ENCODE measurements around the gene PTGER1.
"Not testable (repeated sequence)": the region's sequence is repeated elsewhere in the genome, so short reads cannot be mapped to it uniquely, and the experiment has no call there.

PTGER1 gene

GRCh38 chr19:14475251-14476073 is at the start of gene PTGER1:
Gene PTGER1 (minus strand): TSS chr19:14475354. CDS start chr19:14474320, 1,034 bp downstream.
- DNase-seq (ENCODE audit: low read depth) = peak; percentile 62

GRCh38 chr19:14520543-14520942 is 45.4 kb upstream of the PTGER1 start:
- no peak for DNase-seq (ENCODE audit: low read depth)

- DNase-seq (ENCODE audit: low read depth) = peak; percentile 97
These were observed 44.8 kb upstream of the PTGER1 start for GRCh38 chr19:14519860-14520407.

GRCh38 chr19:14519245-14519859 is 44.2 kb upstream of the PTGER1 start:
- no peak for DNase-seq (ENCODE audit: low read depth)

GRCh38 chr19:14517840-14518505 is 42.8 kb upstream of the PTGER1 start, which contains the start of gene DNAJB1:
Gene DNAJB1 (minus strand): TSS chr19:14518397. CDS start chr19:14518349, 48 bp downstream.
- DNase-seq (ENCODE audit: low read depth) = peak; percentile 82

GRCh38 chr19:14517446-14517839 is 42.3 kb upstream of the PTGER1 start:
- DNase-seq (ENCODE audit: low read depth) = peak; percentile 49

- DNase-seq (ENCODE audit: low read depth) = no peak
These were observed 41.7 kb upstream of the PTGER1 start for GRCh38 chr19:14516746-14517438.

DNA sequence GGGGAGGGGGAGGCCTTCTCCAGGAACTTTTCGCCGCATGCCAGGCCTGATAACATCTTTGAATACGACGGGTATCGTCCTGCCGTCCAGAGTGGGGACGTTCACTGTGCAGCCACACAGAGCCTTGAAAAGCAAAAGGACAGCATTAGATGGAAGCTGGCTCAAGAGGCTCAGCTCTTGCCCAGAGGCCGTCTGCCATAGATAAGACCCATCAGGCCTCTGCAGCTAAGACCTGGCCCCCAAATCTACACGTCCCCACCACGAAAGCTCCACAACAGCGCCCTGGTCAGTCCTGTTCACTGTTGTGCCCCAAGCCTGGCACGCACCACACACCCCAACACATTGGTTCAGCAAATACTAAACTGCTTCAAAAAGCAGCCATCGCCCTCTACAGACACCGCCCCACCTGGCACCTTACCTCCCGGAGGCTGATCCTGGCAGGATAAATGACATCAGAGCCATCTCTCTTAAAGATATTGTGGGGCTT is 40.9 kb upstream of the PTGER1 start:
- no peak for DNase-seq (ENCODE audit: low read depth)

DNA sequence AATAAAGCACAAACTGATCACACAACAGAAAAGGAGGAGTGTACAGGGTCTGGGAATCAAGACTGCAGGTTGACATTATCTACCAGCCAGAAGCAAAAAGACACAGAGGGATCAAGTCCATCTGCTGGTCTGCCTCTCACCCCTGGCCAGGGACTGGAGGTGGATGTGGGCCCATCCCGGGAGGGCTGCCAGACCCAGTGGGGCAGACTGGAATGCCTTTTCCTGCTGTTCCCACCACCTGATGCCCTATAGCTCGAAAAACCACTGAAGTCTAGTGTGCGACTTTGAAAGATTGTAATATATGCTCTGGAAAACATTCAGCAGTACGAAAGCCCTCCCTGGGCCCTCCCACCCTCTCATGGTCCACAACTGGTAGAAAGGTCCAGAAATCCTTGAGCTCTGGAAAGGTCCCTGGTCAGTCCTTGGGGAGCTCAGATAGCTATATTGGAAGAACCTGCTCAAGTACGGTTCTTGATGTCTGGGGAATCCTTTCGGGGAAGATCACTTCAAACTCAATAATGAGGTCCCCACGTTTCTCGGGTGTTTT is 40.4 kb upstream of the PTGER1 start:
- DNase-seq (ENCODE audit: low read depth) = no peak

DNA sequence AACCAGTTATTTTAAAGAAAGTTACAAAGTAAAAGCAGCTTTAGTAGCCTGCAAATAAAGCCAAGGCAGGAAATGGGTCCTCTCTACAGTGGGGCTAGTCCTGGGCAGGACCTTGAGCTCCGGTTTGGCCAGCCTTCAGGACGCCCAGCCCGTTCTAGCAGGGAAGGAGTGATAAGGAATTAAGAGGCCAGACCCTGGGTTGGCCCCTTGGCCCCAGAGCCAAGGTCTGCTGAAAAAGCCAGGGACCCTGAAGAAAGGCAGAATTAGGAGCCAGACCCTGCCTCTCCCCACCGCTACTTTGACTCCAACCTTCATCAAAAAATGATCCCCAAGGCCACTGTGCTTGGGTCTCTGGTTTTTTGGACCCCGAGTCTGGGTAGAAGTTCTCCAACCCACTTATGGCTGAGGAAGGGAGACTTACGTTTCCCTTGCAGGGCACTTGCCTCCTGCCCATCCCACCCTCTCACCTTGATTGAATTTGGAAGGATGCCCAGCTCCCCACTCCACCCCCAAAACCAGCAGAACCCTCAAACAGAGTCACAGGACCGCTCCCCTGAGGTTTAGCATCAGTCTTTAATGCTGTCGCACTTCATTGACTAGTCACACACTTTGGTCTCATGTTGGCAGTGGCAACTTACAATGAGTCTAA is 39.2 kb upstream of the PTGER1 start:
- no peak for DNase-seq (ENCODE audit: low read depth)

DNA sequence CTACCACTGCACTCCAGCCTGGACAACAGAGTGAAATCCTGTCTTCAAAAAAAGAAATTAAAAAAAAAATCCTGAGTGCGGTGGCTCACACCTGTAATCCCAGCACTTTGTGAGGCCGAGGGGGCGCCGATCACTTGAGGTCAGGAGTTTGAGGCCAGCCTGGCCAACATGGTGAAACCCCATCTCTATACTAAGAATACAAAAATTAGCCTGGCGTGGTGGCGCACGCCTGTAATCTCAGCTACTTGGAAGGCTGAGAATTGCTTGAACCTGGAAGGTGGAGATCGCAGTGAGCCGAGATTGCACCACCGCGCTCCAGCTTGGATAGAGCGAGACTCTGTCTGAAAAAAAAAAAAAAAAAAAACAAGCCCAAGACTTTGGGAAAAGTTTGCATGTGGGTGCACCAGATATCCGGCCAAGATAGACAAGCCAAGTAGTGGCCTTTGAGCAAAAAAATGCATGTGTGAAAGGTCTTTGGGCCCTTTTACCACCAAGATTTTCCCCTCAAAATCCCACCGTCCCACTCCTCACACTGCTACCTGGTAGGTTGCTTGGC is 37.3 kb upstream of the PTGER1 start:
- DNase-seq (ENCODE audit: low read depth) = no peak

DNA sequence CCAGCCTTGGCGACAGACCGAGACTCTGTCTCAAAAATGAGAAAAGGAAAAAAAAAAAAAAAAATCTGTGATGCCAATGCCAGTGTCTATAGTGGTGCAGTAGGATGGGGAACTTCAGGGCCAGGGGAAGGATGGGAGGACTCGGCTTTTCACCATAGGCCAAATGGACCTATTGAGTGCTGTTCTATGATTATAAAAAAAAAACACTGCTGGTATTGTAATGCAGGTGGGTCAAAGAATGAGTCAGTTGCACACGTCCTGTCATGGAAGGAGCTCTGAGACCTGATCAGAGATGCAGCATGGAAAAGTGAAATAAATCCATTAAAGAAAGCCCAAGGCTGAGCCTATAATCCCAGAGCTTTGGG is 36.1 kb upstream of the PTGER1 start:
- DNase-seq (ENCODE audit: low read depth) = no peak

- DNase-seq (ENCODE audit: low read depth) = peak; percentile 90
These were observed 35.4 kb upstream of the PTGER1 start for GRCh38 chr19:14510311-14511228.

DNA sequence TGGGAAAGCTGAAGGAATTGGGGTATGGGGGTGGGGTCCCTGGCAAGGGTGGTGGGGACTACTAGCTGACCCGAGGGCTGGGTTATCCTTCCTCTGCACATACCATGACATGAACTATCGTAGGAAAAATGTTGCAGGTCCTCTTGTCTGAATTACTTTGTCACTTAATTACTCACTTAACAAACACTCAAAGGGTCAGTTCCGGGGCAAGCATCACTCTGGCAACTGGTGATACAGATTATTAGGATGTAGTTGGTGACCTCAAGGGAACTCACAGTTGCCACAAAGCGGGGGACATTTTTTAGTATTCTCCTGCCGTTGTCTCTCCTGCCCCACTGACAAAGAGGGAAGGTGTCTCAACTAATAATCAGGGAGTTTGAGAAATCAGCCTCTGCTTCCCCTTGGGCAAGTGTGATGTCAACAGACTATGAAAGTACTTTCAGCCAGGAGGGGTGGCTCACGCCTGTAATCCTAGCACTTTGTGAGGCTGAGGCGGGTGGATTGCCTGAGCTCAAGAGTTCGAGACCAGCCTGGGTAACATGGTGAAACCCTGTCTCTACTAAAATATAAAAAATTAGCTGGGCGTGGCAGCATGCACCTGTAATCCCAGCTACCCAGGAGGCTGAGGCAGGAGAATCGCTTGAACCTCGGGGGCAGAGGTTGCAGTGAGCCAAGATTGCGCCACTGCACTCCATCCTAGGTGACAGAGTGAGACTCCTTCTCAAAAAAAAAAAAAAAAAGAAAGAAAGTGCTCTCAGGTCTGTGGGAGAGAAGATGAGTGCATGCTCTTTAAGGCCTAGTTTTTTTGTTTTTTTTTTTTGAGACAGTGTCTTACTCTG is 32.8 kb upstream of the PTGER1 start:
- peak; percentile 91 for DNase-seq (ENCODE audit: low read depth)

- DNase-seq (ENCODE audit: low read depth) = peak; percentile 97
These were observed 30.5 kb upstream of the PTGER1 start for GRCh38 chr19:14505488-14506239.

DNA sequence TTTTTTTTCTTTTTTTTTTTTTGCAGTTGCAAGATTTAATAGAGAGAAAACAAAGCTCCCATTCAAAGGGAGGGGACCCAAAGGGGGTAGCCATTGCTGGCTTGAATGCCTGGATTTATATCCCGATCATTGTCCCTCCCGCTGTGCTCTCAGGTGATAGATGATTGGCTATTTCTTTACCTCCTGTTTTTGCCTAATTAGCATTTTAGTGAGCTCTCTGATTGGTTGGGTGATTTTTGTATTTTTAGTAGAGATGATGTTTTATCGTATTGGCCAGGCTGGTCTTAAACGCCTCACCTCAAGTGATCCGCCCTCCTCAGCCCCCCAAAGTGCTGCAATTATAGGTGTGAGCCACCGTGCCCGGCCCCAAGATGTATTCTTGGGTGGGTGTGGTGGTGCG is 29.4 kb upstream of the PTGER1 start:
- not testable (repeated sequence) for DNase-seq (ENCODE audit: low read depth)

DNA sequence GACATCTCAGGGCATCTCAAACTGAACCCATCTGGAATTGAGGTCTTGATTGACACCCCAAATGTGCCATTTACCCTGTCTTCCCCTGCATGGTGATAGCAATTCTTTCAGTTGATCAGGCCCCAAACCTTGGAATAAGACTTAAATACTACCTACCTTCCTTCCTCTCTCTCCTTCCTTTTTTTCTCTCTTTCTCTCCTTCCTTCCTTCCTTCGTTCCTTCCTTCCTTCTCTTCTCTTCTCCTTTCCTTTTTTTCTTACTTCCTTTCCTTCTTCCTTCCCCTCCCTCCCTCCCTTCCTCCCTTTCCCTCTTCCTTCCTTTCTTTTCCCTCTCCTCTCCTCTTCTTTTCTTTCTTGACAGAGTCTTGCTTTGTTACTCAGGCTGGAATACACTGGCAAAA is 28.1 kb upstream of the PTGER1 start:
- no peak for DNase-seq (ENCODE audit: low read depth)

All from ELR (cell line).